Ramos (cell line): ENCODE measurements around the gene PIP5K1B.

Source experiments
- in situ Hi-C: fragments of 300-500 bp; cut with MboI; formaldehyde crosslinking; loops from one replicate; pipeline ENCODE4 v1.14.3; 2022; ENCODE audit warnings: low sequenced_read_pairs; ENCODE audit not compliant: unreplicated experiment

PIP5K1B gene

DNA sequence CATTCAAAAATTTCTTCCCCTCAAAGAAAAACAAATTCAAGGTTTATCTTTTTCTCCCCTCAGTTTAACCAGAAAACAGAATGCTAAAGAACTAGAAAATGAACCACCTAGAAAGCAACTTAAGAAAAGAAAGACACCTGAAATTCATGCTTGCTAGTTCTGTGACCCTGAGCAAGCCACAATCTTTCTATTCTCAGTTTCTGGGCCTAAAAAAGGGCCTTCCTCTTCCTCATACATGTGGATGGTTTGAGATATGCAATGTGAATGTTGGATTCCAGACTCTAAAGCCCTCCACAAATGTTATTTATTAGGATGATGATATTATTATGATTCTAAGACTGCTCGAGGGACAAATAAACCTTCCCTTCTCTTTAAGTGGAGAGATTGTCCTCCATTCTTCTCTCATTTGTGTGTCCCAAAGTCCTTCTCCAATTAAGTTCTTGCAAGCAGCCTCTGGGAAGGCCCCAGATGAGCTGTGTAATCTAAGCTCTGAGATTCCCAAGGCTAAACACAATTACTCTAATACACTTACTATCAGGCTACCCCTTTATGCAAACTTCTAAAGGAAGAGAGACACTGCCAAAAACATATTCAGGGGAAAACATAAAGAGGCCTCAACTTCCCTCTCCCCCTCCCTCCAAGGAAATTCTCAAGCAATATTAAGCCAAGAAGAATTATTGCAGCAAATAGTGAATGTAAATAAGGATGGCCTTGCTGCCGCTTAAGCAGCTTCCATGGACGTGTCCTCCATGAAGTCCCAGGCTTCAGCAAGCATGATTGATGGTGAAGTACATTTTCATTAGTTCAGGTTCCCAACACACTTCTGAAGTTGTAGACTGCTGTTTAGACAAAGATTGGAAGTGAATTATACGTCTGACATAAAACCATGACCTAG, 228.6 kb downstream of the PIP5K1B start:
- in situ Hi-C loops, result no loop called here

DNA sequence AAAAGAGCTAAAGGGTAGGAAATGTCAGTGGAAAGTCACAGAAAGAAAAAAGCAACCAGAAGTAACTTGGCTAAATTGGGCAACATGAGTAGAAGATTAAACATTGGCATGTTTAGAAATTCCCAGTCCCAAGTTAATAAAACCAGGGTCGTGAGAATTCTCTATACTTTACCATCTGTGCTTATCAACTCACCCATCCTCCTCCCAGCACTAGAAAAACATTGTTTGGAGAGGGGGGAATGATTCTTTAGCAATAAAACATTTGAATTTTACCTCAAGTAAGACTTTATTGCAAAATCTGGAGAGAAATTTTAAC, 229.2 kb downstream of the PIP5K1B start:
- in situ Hi-C loops, result no loop called here

DNA sequence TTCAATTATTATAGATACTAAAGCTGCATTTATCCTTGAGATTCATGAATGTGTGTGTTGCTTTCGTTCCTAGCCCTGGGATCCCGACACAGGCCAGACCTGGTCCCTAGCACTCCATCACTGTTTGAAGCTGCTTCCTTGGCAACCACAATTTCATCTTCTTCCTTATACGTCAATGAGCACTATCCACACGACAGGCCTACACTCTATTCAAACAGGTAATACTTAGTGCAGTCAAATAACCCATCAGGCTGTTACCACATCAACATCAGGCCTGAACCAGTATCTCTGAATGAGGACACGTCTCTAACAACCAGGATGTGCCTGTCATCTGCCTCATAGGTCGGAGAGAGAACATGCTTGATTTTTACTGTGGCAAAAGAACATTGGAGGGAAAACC, 235.5 kb downstream of the PIP5K1B start:
- in situ Hi-C loops, result no loop called here

DNA sequence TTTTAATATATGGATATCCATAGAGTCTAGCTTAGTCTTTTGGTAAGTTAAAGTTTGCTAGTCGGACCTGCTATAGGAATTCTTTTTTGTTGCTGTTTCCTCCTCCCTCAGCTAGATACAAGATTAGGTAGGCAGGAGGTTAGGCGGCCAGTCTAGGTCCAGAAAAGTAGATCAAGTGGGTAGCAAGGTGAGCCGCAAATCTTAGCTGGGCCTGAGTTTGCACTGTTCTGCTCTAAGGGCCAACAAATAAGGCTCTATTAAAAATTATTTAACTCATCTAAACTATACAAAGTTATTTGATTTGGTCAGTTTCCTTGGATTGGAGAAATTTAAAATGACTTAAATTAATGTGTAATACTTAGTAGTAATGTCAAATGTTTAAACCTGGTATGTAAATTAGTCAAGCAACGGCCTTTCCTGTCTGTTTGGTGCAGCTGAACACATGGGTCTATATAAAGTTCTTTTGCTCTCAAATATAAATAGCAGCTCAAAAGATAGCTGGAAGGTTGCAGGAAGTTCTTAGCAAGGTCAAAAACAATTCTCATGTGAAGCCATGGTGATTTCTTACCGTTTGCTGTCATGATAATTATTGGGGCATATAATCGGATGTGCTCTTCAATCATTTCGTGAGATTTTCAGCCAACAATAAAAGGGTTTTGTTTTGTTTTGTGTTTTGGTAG, 236.9 kb downstream of the PIP5K1B start:
- in situ Hi-C loops, result no loop called here

- in situ Hi-C loops, result no loop called here
These were observed 237.8 kb downstream of the PIP5K1B start for GRCh38 chr9:68942790-68943189.

GRCh38 chr9:68947015-68947414, 242.0 kb downstream of the PIP5K1B start:
- in situ Hi-C loops, result no loop called here

DNA sequence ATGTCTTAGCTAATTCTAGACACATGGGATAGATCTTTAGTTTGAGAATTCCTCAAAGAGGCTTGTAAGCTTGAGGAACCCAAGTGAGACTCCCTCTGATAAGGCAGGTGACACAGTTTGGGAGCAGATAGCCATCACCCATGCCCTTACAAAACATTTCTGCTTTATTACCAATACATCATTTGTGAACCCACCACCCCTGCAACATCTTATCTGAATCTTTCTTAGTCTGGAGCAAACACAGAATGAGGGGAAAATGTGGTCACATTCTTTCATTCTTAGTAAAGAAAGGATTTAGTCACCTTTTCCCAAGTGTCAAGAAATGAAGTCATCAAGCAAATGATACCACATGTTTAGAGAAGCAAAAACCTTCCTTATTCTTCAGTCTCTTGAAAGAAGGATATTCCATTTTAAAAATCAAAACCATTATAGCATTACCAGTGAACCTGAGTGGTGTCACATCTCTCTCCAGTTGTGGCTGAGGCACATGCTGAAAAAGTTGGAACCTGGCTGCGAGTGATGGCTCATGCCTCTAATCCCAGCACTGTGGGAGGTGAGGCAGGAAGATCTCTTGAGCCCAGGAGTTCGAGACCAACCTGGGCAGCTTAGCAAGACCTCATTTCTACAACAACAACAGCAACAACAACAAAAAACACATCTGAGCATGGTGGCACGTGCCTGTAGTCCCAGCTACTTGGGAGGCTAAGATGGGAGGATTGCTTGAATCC, 243.0 kb downstream of the PIP5K1B start:
- in situ Hi-C loops, result no loop called here

- in situ Hi-C loops, result no loop called here
These were observed 244.4 kb downstream of the PIP5K1B start for GRCh38 chr9:68949271-68950000.

GRCh38 chr9:68950188-68950587, 245.1 kb downstream of the PIP5K1B start:
- in situ Hi-C loops, result no loop called here

DNA sequence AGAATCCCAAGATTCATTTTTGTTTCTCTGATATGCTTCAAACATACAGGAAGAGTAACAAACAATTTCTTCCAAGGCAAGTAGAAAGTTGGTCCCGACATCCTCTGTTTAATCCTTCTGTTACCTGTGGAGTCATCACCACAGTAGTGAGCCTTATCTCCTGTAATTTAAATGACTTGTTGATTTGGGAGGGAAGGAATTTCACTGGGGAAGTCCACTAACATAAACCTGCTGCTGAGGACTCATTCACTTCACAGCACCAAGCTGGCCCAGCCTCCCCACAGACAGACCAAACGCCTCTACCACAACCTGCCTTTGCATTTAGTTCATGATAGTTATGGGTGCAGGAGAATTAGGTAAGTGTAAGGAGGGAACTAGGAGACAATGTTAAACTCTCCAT, 245.6 kb downstream of the PIP5K1B start:
- in situ Hi-C loops, result no loop called here

DNA sequence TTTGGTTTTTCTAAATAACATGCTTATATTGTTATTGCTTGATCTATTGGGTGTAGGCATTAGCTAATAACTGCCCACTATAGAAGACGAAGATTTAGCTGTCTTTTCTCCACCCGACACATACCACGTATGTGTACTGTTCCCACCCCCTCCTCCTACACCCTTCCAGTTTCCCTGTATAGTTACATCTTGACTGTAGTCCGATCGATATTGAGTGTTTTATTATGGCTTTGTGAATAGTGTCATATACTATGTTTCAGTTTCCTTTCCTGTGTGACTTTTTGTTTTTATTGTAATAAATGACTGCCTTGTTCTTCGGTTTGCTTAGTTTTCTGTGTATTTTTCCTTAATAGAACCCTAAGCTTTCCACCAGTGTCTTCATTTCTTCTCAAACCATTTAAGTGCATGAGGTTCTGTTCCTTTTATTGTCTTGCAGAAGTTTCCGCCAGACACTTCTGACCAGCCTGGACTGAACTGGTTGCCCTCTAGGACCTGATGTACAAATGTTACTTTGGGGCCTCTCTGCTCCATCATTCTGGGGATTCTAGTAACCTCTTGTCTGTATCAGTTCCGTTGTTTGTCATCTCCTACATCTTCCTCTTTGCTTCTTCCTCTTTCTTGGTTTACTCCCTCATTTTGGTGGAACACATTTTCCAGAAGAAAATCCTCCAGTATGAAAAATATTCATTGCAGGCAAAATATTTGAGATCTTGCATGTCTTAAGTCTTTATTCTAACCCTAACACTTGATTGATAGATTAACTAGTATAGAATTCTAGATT, 247.0 kb downstream of the PIP5K1B start:
- in situ Hi-C loops, result no loop called here

DNA sequence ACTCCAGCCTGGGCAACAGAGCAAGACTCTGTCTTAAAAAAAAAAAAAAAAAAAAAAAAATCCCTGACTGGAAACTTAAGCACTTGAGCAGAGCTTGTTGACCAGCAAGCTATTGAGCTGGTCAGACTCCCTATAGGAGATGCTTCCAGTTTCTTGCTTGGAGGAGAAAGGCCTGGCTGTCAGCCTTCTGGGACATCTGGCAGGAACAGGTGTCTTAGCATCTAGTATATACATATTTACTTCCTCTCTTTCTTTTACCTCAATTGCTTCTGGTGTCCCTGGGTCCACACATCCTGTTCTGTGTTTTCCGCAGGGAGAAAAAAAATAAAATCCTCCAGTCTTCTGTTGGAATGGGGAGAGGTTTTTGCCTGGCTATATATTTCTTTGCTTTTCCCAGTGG, 248.7 kb downstream of the PIP5K1B start:
- in situ Hi-C loops, result no loop called here

- in situ Hi-C loops, result no loop called here
These were observed 250.3 kb downstream of the PIP5K1B start for GRCh38 chr9:68955330-68955729.

GRCh38 chr9:68957479-68957878, 252.4 kb downstream of the PIP5K1B start:
- in situ Hi-C loops, result no loop called here

DNA sequence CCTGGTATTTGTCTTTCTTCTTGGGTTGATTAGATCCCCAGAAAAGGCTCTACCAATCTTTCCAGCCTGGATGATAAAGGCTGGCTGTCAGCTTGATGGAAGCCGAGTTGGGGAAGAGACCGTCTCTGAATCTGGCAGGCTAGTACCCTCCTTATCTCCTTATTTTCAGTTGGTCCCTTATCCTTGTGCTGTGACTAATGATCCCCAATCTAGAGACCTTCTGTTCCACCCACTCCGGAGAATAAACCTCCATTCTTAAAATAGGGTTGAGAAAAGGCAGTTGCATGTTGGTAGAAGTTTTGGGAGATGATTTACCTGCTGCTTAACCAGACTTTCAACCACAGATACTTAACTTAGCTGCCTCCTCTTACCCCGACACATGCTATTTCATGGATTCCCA, 256.5 kb downstream of the PIP5K1B start:
- in situ Hi-C loops, result no loop called here

DNA sequence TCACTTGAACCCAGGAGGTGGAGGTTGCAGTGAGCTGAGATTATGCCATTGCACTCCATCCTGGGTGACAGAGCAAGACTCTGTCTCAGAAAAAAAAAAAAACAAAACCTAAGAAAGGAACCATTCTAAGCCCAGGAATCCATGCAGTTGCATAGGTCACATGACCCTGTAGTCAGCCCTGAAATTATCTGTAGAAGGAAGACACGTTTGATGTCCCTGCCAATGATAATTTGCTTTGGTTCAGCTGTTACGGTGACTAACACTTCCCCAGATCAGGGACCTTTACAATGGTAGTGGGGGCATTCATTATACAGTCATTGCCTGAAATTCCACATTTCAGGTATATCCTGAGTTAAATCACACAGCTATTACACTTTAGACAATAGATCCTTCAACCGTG, 258.4 kb downstream of the PIP5K1B start:
- in situ Hi-C loops, result no loop called here

- in situ Hi-C loops, result no loop called here
These were observed 259.1 kb downstream of the PIP5K1B start for GRCh38 chr9:68964102-68964541.

GRCh38 chr9:68964765-68965164, 259.7 kb downstream of the PIP5K1B start:
- in situ Hi-C loops, result no loop called here

DNA sequence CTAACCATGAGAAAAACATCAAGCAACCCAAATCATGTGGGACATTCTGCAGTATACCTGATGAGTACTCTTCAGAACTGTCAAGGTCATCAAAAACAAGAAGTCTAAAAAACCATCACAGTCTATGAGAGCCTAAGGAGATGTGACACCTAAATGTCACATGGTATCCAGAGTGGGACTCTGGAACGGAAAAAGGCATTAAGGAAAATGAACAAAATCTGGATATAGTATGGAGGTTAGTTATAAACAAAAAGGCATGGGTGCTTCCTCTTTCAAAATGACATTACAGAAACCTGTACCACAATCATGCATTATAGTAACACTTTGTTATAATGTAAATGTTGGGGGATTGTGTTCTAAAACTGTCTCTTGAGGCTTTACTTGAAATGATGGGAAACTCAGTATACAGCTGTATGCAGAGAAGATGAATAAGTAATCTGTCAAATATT, 261.5 kb downstream of the PIP5K1B start:
- in situ Hi-C loops, result no loop called here

GRCh38 chr9:68967800-68968199, 262.8 kb downstream of the PIP5K1B start:
- in situ Hi-C loops, result no loop called here
